IPS DF 6.9 (cell line): Measurements from ENCODE around the gene PIK3C2A.
A peak's percentile ranks its signal among the peaks of the same experiment; 100 is the strongest.
"Not testable (repeated sequence)": the region's sequence is repeated elsewhere in the genome, so short reads cannot be mapped to it uniquely, and the experiment has no call there.

Source experiments
- DNase-seq: peaks from one replicate; pipeline ENCODE4 v3.0.0-alpha.2; 2013; ENCODE audit warnings: low read depth, low spot score
- H3K27ac ChIP-seq: one replicate; pipeline ENCODE4 v1.5.1; 2013; ENCODE audit warnings: low read length, control low read depth
- H3K27me3 ChIP-seq: 2 replicates; pipeline ENCODE4 v1.6.1; 2013; ENCODE audit warnings: mild to moderate bottlenecking, low read length; ENCODE audit not compliant: control insufficient read depth, insufficient read depth
- H3K36me3 ChIP-seq: 2 replicates; pipeline ENCODE4 v1.6.1; 2013; ENCODE audit warnings: low read length; ENCODE audit not compliant: control insufficient read depth, insufficient read depth
- H3K4me1 ChIP-seq: 2 replicates; pipeline ENCODE4 v1.6.1; 2013; ENCODE audit warnings: low read length; ENCODE audit not compliant: control insufficient read depth, insufficient read depth
- H3K4me3 ChIP-seq: 2 replicates; pipeline ENCODE4 v1.5.1; 2013; ENCODE audit warnings: mild to moderate bottlenecking, low read length
- H3K9me3 ChIP-seq: 2 replicates; pipeline ENCODE4 v1.6.1; 2013; ENCODE audit warnings: low read length, inconsistent platforms; ENCODE audit not compliant: control insufficient read depth, insufficient read depth
- WGBS: extraction: QIAGEN DNeasy Blood & Tissue Kit; methylation state at CpG from one replicate; pipeline ENCODE4 v1.1.7; 2013; ENCODE audit warnings: mixed read lengths, missing lambda C conversion rate; ENCODE audit not compliant: insufficient read length, insufficient coverage; 5-methylcytosine and 5-hydroxymethylcytosine counted together

The PIK3C2A gene, protein sequence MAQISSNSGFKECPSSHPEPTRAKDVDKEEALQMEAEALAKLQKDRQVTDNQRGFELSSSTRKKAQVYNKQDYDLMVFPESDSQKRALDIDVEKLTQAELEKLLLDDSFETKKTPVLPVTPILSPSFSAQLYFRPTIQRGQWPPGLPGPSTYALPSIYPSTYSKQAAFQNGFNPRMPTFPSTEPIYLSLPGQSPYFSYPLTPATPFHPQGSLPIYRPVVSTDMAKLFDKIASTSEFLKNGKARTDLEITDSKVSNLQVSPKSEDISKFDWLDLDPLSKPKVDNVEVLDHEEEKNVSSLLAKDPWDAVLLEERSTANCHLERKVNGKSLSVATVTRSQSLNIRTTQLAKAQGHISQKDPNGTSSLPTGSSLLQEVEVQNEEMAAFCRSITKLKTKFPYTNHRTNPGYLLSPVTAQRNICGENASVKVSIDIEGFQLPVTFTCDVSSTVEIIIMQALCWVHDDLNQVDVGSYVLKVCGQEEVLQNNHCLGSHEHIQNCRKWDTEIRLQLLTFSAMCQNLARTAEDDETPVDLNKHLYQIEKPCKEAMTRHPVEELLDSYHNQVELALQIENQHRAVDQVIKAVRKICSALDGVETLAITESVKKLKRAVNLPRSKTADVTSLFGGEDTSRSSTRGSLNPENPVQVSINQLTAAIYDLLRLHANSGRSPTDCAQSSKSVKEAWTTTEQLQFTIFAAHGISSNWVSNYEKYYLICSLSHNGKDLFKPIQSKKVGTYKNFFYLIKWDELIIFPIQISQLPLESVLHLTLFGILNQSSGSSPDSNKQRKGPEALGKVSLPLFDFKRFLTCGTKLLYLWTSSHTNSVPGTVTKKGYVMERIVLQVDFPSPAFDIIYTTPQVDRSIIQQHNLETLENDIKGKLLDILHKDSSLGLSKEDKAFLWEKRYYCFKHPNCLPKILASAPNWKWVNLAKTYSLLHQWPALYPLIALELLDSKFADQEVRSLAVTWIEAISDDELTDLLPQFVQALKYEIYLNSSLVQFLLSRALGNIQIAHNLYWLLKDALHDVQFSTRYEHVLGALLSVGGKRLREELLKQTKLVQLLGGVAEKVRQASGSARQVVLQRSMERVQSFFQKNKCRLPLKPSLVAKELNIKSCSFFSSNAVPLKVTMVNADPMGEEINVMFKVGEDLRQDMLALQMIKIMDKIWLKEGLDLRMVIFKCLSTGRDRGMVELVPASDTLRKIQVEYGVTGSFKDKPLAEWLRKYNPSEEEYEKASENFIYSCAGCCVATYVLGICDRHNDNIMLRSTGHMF (N-terminal part only)

GRCh38 chr11:17207317-17208256 lies at the start of gene PIK3C2A:
TSS of gene PIK3C2A (minus strand) at chr11:17207986. CDS start at chr11:17169741, 38,245 bp downstream.
- peak; percentile 82 for DNase-seq
- Histone ChIP-seq H3K4me3 (peak within 1 kb of the TSS; percentile 63), H3K27ac (no peak within 1 kb of the TSS), H3K9me3 (no peaks in the 10 kb centered on the region), H3K27me3 (no peaks in the 10 kb centered on the region), H3K4me1 (no peaks in the 10 kb centered on the region), H3K36me3 (no peaks in the 10 kb centered on the region)
- no CpG with 5 or more reads among the region's 72 CpGs for WGBS

DNA sequence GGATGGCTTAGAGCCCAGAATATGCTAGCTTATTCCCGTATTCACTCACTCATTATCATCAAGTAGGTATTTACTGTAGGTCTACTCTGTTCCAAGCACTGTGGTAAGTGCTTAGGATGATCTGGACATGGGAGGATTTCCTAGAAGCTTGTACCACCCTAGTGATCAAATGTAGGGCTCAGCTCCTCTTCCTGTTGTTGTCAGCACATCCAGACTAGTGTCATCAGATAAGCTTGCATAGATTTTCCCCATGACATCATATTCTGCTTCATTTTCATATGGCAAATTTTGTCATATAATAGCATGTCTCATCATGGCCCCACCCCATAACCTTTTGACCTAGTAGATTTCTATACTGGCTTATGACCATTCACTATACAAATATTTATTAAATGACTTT lies 49.4 kb upstream of the PIK3C2A start:
- no peaks in the 10 kb centered on the region for H3K27me3 ChIP-seq
- no peaks in the 10 kb centered on the region for H3K36me3 ChIP-seq
- no CpG with 5 or more reads among the region's 1 CpG for WGBS
- H3K9me3 ChIP-seq, result no peaks in the 10 kb centered on the region
- no peaks in the 10 kb centered on the region for H3K4me1 ChIP-seq
- no peak overlapping the region for H3K27ac ChIP-seq
- DNase-seq, result no peak
- no peak overlapping the region for H3K4me3 ChIP-seq

- H3K27me3 ChIP-seq, result no peaks in the 10 kb centered on the region
- WGBS, result no CpG with 5 or more reads among the region's 3 CpGs
- no peak for DNase-seq
- no peak overlapping the region for H3K4me3 ChIP-seq
- H3K9me3 ChIP-seq, result no peaks in the 10 kb centered on the region
- H3K36me3 ChIP-seq, result no peaks in the 10 kb centered on the region
- no peak overlapping the region for H3K27ac ChIP-seq
- no peaks in the 10 kb centered on the region for H3K4me1 ChIP-seq
Observed at GRCh38 chr11:17256512-17256911, 48.7 kb upstream of the PIK3C2A start.

- Histone ChIP-seq H3K4me3 (no peak overlapping the region), H3K4me1 (no peaks in the 10 kb centered on the region), H3K36me3 (no peaks in the 10 kb centered on the region), H3K9me3 (no peaks in the 10 kb centered on the region), H3K27ac (no peak overlapping the region), H3K27me3 (no peaks in the 10 kb centered on the region)
- no peak for DNase-seq
- WGBS, result no CpG with 5 or more reads among the region's 4 CpGs
Observed at GRCh38 chr11:17252704-17253103, 44.9 kb upstream of the PIK3C2A start.

- no peaks in the 10 kb centered on the region for H3K4me1 ChIP-seq
- H3K27me3 ChIP-seq, result no peaks in the 10 kb centered on the region
- no peaks in the 10 kb centered on the region for H3K9me3 ChIP-seq
- H3K36me3 ChIP-seq, result no peaks in the 10 kb centered on the region
- H3K4me3 ChIP-seq, result no peak overlapping the region
- H3K27ac ChIP-seq, result no peak overlapping the region
- no peak for DNase-seq
Observed at GRCh38 chr11:17250561-17251350, 43.0 kb upstream of the PIK3C2A start.

DNA sequence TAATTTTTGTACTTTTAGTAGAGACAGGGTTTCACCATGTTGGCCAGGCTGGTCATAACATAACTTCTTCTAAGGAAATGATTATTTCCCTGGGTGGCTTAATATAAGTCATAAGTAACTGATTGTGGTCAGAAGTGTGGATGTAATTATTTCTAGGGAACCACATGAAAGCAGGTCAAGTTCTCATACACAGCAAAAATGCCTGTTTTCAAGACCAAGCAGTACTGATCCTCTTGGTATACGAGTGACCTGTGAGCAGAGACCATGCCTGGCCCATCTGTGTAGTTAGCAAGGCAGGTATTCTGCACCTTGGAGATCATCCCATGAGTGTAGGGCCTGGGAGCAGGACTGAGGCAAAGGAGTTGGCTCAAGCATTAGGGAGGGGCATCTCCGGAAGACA lies 36.3 kb upstream of the PIK3C2A start:
- Histone ChIP-seq H3K4me3 (no peak overlapping the region), H3K27me3 (no peaks in the 10 kb centered on the region), H3K27ac (no peak overlapping the region), H3K36me3 (no peaks in the 10 kb centered on the region), H3K9me3 (no peaks in the 10 kb centered on the region), H3K4me1 (no peaks in the 10 kb centered on the region)
- DNase-seq, result no peak
- no CpG with 5 or more reads among the region's 2 CpGs for WGBS

DNA sequence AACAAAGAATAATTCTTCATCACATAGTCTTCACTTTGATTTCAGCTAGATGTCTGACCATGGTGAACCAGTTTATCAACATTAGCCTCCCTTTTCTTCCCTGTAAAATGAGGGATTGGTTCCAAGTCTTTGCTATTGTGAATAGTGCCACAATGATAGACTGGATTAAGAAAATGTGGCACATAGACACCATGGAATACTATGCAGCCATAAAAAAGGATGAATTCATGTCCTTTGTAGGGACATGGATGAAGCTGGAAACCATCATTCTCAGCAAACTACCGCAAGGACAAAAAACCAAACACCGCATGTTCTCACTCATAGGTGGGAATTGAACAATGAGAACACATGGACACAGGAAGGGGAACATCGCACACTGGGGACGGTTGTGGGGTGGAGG lies 35.2 kb upstream of the PIK3C2A start:
- not testable (repeated sequence) for H3K27ac ChIP-seq, DNase-seq, H3K27me3 ChIP-seq, H3K9me3 ChIP-seq, H3K36me3 ChIP-seq, H3K4me1 ChIP-seq, H3K4me3 ChIP-seq
- no CpG with 5 or more reads among the region's 4 CpGs for WGBS

DNA sequence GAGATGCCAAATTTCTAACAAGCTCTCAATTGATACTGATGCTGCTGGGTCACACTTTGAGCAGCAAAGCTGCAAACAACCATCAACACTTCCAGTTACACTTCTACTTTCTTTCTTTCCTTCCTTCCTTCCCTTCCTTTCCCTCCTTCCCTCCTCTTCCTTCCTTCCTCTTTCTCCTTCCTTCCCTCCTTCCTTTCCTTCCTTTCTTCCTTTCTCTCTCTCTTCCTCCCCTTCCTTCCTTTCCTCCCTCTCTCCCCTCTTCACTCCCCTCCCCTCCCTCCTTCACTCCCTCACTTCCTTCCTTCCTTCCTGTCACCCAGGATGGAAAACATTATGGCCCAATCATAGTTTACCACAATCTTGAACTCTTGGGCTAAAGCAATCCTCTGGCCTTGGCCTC lies 33.0 kb upstream of the PIK3C2A start:
- H3K9me3 ChIP-seq, result no peaks in the 10 kb centered on the region
- H3K27ac ChIP-seq, result no peak overlapping the region
- no peaks in the 10 kb centered on the region for H3K27me3 ChIP-seq
- no peaks in the 10 kb centered on the region for H3K36me3 ChIP-seq
- H3K4me1 ChIP-seq, result no peaks in the 10 kb centered on the region
- no peak for DNase-seq
- H3K4me3 ChIP-seq, result no peak overlapping the region

DNA sequence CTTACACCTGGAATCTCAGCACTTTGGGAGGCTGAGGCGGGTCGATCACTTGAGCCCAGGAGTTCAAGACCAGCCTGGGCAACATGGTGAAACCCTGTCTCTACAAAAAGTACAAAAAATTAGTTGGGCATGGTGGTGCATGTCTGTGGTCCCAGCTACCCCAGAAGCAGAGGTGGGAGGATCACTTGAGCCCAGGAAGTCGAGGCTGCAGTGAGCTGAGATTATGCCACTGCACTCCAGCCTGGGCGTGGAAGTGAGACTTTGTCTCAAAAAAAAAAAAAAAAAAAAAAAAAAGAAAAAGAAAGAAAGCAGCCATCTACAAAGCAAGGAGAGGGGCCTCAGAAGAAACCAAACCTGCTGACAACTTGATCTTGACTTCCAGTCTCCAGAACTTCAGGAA lies 32.1 kb upstream of the PIK3C2A start:
- H3K27me3 ChIP-seq, H3K27ac ChIP-seq, H3K4me1 ChIP-seq, H3K36me3 ChIP-seq, H3K9me3 ChIP-seq, H3K4me3 ChIP-seq, DNase-seq: not testable (repeated sequence)
- no CpG with 5 or more reads among the region's 4 CpGs for WGBS
